Type B pancreatic cell (in vitro differentiated cells): ENCODE measurements around the gene SFTPB. TPM values are rescaled to one million over a fixed set of nuclear protein-coding genes. Genes with fewer than 3 reads are reported as not detected.
"Not testable (repeated sequence)": the region's sequence is repeated elsewhere in the genome, so short reads cannot be mapped to it uniquely, and the experiment has no call there.

Experiments used
- DNase-seq: peaks from one replicate; pipeline ENCODE4 v3.0.0; 2021; ENCODE audit warnings: mixed read lengths; ENCODE audit not compliant: unreplicated experiment; ENCODE audit errors: extremely low spot score
- H3K27ac Mint-ChIP-seq: 2 replicates; pipeline ENCODE4 v1.8.0; 2021; ENCODE audit warnings: mild to moderate bottlenecking, mixed read lengths
- H3K27me3 Mint-ChIP-seq: 2 replicates; pipeline ENCODE4 v1.8.0; 2021; ENCODE audit warnings: mixed read lengths
- H3K36me3 Mint-ChIP-seq: 2 replicates; pipeline ENCODE4 v1.8.0; 2021; ENCODE audit warnings: mixed read lengths
- H3K4me1 Mint-ChIP-seq: one replicate; pipeline ENCODE4 v1.8.0; 2021; ENCODE audit warnings: mixed read lengths; ENCODE audit not compliant: unreplicated experiment
- H3K4me3 Mint-ChIP-seq: 2 replicates; pipeline ENCODE4 v1.8.0; 2021; ENCODE audit warnings: mild to moderate bottlenecking, mixed read lengths
- H3K9me3 Mint-ChIP-seq: 2 replicates; pipeline ENCODE4 v1.8.0; 2021; ENCODE audit warnings: mixed read lengths
- total RNA-seq: library from RNA; stranded (reverse); gene quantifications from 2 replicates; pipeline ENCODE4 v1.2.1, GENCODE V29; 2021; ENCODE audit warnings: low replicate concordance
- TF ChIP-seq, protein P1 (sequence below): fragments of 200-600 bp; sonication (generic); conservative IDR thresholded peaks from 2 replicates; pipeline ENCODE4 v1.5.0; 2021; ENCODE audit warnings: antibody characterized with exemption, mild to moderate bottlenecking

SFTPB gene
- total RNA-seq, 1 donor from 2014 or later, result 2.7 TPM

DNA sequence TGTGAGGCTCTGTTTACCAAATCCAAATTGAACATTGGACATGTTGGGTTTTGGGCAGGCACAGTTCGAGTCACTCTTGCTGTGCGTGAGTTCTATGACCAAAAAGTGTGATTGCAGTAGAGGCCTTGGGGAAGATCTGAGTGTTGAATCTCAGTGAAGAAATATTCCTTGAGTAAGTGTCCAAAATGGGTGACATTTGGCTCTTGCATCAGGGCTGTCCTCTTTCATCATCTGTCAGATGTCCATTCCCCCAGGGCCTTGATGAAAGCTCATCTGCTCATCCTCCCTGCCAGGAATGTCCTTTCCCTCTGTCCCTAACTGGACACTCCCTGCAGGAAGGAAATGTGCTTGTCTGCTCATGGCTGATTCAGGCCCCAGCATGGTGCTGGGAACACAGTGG lies 6.4 kb upstream of the SFTPB start:
- no peak overlapping the region for H3K4me3 Mint-ChIP-seq
- TF ChIP-seq, protein P1, sequence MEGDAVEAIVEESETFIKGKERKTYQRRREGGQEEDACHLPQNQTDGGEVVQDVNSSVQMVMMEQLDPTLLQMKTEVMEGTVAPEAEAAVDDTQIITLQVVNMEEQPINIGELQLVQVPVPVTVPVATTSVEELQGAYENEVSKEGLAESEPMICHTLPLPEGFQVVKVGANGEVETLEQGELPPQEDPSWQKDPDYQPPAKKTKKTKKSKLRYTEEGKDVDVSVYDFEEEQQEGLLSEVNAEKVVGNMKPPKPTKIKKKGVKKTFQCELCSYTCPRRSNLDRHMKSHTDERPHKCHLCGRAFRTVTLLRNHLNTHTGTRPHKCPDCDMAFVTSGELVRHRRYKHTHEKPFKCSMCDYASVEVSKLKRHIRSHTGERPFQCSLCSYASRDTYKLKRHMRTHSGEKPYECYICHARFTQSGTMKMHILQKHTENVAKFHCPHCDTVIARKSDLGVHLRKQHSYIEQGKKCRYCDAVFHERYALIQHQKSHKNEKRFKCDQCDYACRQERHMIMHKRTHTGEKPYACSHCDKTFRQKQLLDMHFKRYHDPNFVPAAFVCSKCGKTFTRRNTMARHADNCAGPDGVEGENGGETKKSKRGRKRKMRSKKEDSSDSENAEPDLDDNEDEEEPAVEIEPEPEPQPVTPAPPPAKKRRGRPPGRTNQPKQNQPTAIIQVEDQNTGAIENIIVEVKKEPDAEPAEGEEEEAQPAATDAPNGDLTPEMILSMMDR, result no peak
- no peak for DNase-seq
- H3K27me3 Mint-ChIP-seq, result no peaks in the 10 kb centered on the region
- no peak overlapping the region for H3K27ac Mint-ChIP-seq
- H3K4me1 Mint-ChIP-seq, result peaks cover 7% of the 10 kb centered on the region
- H3K36me3 Mint-ChIP-seq, result no peaks in the 10 kb centered on the region
- H3K9me3 Mint-ChIP-seq, result no peaks in the 10 kb centered on the region

DNA sequence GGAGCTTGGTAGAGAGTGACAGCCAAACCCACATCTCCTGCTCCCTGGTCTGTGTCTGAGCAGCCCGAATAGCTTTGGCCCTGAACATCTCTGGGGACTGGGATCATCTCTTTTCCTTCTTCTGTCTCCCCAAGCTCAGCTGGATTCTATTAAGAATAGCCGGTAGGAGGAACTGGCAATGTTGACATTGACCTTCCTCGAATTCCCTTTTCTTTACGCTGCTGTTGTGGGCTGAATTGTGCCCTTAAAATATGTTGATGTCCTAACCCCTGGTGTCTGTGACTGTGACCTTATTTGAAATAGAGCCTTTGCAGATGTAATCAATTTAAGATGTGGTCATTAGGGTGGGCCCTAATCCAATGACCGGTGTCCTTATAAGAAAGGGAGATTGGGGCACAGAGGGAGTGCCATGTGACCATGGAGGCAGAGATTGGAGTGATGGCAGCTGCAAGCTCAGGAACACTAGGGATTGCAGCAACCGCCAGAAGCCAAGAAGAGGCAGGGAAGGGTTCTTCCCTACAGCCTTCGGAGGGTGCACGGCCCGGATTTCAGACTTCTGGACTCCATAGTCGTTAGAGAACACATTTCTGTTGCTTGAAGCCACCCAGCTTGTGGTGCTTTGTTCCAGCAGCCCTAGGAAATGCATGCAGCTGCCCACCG lies 5.8 kb upstream of the SFTPB start:
- H3K4me3 Mint-ChIP-seq, result no peak overlapping the region
- DNase-seq, result no peak
- peaks cover 7% of the 10 kb centered on the region for H3K4me1 Mint-ChIP-seq
- H3K27ac Mint-ChIP-seq, result no peak overlapping the region
- no peaks in the 10 kb centered on the region for H3K9me3 Mint-ChIP-seq
- H3K36me3 Mint-ChIP-seq, result no peaks in the 10 kb centered on the region
- TF ChIP-seq, protein P1, result no peak
- no peaks in the 10 kb centered on the region for H3K27me3 Mint-ChIP-seq

DNA sequence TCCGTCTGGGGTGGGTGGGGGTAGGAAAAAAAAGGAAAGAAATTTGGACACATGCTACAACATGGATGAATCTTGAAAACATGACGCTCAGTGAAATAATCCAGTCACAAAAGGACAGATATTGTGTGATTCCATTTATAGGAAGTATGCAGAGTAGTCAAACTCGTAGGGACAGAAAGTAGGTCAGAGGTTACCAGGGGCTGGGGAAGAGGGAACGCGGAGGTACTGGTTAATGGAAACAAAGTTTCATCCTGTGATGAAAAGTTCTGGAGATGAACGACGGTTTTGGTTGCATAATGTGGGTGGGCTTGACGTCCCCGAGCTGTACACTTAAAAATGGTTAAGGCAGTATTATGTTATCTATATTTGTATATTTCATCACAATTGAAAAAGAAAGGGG lies 4.5 kb upstream of the SFTPB start:
- Mint-ChIP-seq H3K4me1 (peaks cover 12% of the 10 kb centered on the region), H3K27ac (no peak overlapping the region), H3K27me3 (no peaks in the 10 kb centered on the region), H3K4me3 (no peak overlapping the region), H3K9me3 (no peaks in the 10 kb centered on the region), H3K36me3 (no peaks in the 10 kb centered on the region)
- no peak for DNase-seq
- TF ChIP-seq, protein P1, result no peak

DNA sequence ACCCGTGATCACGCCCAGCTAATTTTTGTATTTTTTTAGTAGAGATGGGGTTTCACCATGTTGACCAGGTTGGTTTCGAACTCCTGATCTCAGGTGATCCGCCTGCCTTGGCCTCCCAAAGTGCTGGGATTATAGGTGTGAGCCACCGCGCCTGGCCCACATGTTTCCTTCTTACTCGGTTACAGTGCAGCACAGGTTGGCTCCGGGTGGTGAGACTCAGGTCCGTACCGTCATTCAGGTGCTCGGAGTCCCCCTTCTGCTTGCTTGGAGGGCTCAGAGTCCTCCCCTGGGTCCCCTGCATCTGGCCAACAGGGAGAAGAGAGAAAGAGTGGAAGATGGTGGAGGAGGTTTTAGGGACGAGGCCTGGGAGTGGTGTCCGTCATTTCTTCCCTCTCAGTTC lies 2.4 kb upstream of the SFTPB start:
- H3K9me3 Mint-ChIP-seq, H3K27ac Mint-ChIP-seq, H3K4me3 Mint-ChIP-seq, H3K27me3 Mint-ChIP-seq, DNase-seq, H3K36me3 Mint-ChIP-seq: not testable (repeated sequence)
- H3K4me1 Mint-ChIP-seq, result peaks cover 12% of the 10 kb centered on the region

DNA sequence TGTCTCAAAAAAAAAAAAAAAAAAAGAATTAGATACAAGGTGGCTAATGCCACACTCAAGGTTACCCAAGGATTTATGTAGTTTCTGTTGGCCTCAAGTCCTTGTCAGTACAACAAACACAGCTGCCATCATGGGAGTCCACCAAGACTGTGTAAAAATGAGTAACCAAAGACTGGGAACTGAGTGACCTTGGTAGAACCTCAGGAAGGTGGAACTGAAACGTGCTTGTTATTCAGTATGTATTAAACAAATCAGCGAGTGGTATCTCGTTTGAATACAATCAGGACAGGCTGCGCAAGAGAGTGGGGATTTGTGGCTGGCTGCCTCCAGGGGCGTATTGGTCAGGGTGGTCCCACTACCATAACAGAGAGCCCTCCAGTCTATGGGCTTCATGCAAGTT lies 1.6 kb upstream of the SFTPB start:
- no peaks in the 10 kb centered on the region for H3K36me3 Mint-ChIP-seq

DNA sequence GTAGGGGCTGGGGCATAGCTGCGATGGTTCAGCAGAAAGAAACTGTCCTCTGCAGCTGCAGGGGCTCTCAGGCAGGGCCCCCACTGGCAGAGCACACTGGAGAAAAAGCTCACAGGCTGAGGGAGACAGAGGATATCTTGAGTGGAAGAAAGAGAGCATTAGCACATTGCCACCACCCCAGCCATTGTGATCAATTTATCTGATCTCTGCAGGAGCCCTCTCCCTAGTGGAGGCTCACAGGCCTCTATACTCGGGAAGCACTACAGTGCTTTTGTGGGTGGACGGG lies 801 bp upstream of the SFTPB start:
- DNase-seq, result no peak
- no peaks in the 10 kb centered on the region for H3K27me3 Mint-ChIP-seq
- no peak overlapping the region for H3K27ac Mint-ChIP-seq
- no peak overlapping the region for H3K4me3 Mint-ChIP-seq
- TF ChIP-seq, protein P1, result no peak
- H3K36me3 Mint-ChIP-seq, result no peaks in the 10 kb centered on the region
- peaks cover 10% of the 10 kb centered on the region for H3K4me1 Mint-ChIP-seq
- H3K9me3 Mint-ChIP-seq, result no peaks in the 10 kb centered on the region

More for the DNA sequence above, 1.6 kb upstream of the SFTPB start:
- DNase-seq, result no peak
- H3K9me3 Mint-ChIP-seq, result no peaks in the 10 kb centered on the region
- peaks cover 12% of the 10 kb centered on the region for H3K4me1 Mint-ChIP-seq
- TF ChIP-seq, protein P1, result no peak
- no peak overlapping the region for H3K27ac Mint-ChIP-seq
- H3K27me3 Mint-ChIP-seq, result no peaks in the 10 kb centered on the region
- no peak overlapping the region for H3K4me3 Mint-ChIP-seq
